NCI-H1436 treated with DMSO at 0.1 percent for 48 hours (cell line): ENCODE measurements around the gene TM9SF2.
A peak's percentile ranks its signal among the peaks of the same experiment; 100 is the strongest.

Source experiments
- DNase-seq: peaks from one replicate; lab custom pipeline; 2025; lab: John Stamatoyannopoulos, UW

The TM9SF2 gene

DNA sequence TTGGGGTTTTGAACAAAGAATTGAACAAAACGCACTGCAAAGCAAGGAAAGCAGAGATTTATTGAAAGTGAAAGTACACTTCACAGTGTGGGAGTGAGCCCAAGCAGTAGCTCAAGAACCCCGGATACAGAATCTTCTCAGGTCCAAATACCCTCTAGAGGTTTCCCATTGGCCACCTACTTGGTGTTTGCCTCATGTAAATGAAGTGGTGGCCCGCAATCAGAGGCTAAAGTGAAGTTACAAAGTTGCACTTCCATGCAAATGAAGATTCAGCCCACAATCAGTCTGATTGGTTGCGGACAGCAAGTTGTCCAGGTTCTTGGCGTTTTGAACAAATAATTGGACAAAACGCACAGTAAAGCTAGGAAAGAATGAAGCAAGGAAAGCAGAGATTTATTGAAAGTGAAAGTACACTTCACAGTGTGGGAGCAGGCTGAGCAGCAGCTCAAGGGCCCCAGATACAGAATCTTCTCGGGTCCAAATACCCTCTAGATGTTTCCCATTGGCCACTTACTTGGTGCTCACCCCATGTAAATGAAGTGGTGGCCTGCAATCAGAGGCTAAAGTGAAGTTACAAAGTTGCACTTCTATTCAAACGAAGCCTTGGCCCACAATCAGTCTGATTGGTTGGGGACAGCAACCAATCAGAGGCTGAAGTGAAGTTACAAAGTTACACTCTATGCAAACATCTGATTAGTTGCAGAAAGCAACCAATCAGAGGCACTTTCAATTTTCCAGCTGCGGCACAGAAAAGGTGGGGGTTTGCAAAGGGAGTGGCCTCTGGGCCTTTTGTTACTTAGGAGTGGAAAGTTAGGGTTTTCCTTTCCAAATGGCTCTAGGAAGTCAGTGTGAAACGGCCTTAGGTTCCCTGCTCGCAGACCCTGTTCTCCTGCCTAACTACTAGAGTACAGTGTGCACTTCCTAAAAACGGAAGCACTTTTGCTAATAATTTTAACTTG, 4.8 kb upstream of the TM9SF2 start:
- no peak for DNase-seq

DNA sequence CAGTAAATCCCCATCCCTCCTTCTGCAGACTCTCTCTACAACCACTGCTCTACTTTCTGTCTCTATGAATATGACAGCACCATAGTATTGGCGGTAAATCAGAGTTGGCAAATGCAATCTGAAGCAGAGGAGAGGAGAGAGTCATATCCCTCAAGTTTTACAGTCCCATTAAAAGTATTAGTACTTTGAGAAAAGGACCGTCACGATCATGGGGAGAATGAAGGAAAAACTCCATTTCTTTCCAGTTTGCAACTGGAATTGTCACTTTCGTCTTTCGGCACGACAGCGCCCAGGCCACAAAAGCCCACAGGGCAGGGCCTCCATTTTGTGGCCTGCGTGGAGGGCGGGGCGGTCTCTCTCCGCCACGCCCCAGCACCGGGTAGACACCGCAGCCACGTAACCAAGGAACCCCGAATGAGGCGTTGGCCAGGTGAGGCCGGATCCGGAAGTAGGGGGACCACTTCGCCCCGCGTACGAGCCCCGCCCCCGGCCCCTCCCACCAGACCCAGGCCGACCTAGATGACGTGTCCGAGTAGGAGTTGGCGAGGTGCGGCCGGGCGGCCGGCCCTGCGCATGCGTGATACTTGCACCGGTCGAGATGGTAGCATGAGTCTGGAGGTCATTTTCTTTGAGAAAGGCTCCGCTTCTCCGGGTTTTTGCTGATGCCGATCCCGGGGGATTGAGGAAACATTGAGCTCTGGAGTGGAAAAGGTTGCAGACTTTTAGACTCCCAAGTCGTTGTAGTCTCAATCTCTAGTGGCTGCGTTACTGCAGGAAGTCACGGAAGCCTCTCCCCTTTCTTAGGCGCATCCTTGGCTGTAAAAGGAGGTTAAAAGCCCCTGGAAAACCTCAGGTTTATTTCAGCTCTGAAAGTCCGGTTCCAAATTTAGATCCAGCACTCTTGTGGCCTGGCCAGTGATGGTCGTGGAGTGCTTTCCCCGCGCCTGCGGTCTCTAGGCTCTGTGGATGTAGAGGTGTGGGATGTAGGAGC, 2.8 kb upstream of the TM9SF2 start:
- DNase-seq = peak; percentile 93

DNA sequence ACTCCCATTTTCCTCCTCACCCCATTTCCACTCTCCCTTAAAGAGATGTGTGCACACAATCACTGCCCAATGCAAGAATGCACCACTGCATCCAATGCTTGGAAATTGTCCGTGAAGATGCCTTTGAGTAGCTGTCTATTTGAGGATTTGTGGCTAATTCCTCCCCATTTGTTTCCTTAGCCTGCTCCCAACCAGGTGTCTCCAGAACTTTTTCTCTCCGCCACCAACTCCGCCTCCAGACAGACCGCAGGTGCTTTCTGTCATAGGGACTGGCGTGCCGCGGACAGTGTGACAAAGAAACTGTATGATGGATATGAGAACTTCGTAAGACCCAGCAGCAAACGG, 461 bp upstream of the TM9SF2 start:
- no peak for DNase-seq

DNA sequence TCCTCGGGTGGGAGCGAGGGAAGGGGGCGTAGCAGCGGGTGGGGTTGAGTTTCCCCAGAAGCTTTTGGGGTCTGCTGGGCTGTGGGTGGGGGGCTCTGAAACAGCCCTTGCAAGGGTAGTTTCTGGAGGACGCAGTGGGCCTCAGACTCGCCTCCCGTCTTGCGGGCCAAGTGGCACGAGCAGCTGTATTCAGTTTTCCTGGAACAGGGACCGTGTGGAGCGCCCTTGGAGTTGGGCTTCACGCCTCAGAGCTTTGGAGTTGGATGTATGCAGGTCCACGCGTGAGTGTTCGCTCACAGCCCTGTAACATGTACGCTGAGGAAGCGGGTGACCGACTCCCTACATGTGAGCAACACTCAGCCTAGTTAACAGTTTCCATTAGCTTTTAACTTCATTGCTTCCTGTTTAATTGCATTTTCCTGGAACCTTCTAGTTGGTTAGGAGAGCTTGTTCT, 603 bp downstream of the TM9SF2 start:
- DNase-seq = no peak

DNA sequence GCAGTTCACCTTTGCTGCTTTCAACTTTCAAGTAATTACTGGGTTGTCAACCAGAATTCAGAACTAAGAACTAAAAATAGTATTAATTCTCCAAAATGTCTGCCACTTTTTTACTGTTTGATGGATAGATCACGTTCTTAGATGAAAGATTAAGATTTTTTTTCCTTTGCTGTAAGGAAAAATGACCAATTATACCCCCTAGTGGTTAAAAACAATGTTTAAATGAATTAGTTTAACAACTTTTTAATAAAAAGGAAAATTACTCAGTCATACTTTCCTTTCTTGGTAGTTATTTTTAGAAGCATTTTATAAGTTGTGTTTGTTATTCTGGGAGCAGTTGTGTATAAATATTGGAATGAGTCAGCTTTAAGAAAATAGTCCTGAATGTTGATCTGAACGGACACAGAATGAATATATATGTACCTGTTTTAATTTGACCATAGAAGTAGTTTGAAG, 4.6 kb downstream of the TM9SF2 start:
- no peak for DNase-seq

DNA sequence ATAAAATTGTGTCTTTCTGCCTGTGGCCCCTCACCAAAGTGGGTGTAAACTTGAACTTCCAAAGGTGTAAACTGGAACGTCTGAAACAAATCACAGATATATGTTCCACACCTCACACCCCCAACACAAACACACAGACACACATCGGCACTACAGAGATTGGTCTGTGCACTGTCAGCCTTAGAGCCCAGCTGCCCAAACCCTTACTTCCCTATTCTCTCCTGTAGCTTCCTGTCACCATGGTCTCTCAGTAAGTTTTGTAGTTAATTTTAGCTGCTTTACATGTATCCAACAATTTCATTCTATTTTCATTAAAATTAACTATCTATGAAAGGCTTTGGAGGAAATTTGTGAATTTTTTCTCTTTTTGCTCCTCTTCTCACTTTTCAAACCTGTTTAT, 5.4 kb downstream of the TM9SF2 start:
- no peak for DNase-seq

DNA sequence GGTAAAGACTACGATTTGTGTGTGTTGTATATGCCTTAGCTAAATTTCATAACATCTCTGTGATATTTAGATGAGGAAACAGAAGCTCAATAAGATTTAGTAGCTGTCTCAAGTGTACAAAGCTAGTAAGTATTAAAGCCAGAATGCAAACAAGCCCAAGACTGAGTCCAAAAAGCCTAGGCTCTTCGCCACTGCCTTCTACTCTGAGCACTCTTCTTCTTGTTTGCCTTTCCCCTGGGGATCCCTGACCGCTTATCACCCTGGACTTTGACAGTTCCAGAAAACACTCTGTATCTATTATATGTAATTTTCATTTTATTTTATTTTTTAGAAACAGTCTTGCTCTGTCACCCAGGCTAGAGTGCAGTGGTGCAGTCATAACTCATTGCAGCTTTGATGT, 5.8 kb downstream of the TM9SF2 start:
- DNase-seq = no peak

DNA sequence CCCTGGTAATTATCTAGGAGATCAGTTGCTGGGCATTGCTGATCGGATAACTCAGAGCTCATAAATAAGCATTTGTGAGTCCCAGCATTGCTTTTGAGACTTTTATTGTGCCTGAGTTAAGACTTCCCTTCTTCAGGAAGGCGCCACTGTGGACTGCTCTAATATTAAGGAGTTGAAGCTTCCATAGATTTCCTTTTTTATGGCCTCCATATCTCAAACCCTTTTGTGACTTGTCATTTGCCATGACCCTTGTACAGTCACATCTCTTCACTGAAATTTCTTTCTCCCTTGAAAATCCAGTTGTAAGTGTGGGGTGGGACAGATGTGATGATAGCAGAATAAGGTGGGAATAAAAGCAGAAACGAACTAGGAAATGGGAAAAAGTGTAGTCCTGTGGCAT, 6.3 kb downstream of the TM9SF2 start:
- no peak for DNase-seq

DNA sequence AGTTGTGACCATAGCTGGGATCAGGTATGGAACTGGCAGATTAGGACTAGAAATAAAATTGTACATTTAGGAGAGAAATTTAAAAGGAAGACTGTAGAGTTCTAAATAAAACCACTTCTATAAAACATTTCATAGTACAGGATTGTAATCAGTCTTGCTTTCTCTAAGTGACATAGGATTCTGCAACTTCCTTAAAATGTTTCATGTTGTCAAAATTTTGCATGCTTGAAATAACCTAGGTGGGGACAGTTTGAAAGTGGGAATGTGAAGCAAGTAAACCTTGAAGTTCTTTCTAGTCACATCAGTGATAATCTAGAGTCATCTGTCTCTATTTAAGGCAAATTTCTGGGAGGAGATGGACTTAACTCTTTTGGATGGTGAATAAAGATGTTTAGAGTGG, 6.7 kb downstream of the TM9SF2 start:
- no peak for DNase-seq

DNA sequence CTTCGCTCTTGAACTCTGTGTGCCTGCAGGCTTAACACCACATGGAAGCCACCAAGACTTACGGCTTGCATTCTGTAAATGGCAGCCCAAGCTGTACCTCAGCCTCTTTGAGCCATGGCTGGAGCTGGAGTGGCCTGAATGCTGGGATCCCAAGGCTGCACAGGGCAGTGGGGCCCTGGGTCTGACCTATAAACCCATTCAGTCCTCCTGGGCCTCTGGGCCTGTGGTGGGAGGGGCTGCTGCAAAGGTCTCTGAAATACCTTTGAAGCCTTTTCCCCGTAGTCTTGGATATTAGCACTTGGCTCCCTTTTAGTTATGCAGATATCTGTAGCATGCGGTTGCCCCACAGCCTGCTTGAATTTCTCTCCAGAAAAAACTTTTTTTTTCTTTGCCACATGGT, 8.2 kb downstream of the TM9SF2 start:
- DNase-seq = no peak

DNA sequence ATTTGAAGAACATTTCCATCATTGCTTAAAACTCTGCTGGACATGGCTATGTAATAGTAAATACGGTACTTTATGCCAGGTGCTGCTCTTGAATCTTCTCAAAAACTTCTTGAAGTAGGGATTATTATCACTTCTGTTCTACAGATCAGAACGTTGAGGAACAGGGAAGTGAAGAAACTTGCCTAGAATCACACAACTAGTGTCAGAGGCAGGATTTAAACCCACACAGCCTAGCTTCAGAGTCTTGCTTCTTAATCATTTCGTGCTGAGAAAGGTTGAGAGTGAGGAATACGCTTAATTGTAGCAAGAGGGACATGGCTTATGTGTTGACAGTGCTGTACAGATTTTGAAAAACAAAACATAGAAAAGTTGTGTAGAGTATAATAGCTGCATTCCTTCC, 13.5 kb downstream of the TM9SF2 start:
- no peak for DNase-seq

DNA sequence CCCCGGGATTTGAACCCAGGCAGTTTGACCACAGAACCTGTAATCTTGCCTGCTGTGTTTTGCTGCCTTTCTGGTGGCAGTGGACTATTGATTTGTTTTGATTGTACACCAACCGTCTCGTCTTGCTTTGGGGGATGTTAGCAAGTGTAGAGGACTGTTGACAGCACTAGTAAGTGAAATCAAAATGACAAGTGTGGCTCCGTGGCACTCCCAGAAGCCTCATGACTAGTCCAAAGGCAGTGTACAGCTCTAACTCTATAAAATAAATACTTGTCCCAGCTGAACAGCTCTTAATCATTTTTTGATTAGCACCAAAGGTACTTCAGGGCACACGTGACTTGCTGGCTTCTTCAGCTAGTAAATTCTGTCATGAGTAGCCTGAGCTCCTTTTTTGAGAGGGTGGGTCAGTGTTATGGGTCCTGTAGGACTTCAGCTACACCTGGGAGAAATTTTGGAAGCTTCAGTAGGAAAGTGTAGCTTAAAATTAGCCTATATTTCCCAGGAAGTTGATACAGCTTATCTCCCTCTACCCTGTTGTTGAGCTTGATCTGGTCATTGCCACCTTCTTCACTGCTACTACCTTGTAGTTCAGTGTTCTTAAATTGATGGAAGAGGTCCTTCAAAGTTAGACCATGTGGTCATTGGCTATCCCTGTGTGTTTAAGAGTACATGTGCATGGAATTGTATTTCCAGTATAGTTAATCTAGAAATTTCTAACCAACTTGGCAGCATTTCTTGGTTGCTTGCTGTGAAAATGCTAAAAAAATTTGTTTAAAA, 15.1 kb downstream of the TM9SF2 start:
- DNase-seq = no peak

DNA sequence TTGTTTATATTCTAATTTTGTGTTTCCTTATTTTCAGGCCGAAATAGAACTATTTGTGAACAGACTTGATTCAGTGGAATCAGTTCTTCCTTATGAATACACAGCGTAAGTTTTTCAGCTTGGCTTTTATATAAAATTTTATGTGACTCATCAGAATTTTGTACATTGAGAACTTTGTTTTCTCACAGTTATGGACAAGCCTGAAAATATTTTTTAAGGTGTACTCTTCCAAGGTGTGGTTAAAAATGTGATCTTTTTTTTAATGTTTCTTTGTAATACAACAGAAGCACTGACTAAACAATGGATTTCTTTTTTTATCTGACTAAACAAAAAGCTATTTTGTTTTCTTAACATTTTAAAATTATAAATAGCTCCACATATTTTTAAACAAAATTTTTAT, 16.3 kb downstream of the TM9SF2 start:
- no peak for DNase-seq

DNA sequence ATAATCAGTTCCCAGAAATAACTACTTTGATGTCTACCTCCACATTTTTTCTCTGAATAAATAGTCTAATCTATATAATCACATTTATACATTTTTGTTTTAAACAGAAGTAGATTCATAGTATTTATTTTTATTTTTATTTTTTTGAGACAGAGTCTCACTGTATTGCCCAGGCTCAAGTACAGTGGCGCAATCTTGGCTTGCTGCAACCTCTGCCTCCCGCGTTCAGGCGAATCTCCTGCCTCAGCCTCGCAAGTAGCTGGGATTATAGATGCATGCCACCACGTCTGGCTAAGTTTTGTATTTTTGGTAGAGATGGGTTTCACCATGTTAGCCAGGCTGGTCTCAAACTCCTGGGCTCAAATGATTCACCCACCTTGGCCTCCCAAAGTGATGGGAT, 16.7 kb downstream of the TM9SF2 start:
- DNase-seq = no peak

DNA sequence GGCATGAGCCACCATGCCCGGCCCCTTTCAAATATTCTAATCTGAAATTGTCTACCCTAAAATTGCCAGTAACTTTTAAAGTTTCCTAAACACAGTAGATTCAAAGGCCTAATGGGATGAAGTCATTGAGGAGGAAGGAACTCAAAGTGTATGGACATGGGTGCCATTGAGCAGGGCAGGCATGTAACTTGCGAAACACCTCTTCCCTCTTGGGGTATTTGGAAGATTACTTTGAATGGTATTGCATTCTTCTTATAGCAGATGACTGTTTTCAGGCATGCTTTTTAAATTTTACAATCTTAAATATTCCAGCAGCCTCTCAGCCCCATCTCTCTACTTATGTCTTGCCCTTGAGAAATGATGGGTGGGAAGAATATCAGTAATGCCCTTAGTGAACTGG, 21.0 kb downstream of the TM9SF2 start:
- DNase-seq = no peak

DNA sequence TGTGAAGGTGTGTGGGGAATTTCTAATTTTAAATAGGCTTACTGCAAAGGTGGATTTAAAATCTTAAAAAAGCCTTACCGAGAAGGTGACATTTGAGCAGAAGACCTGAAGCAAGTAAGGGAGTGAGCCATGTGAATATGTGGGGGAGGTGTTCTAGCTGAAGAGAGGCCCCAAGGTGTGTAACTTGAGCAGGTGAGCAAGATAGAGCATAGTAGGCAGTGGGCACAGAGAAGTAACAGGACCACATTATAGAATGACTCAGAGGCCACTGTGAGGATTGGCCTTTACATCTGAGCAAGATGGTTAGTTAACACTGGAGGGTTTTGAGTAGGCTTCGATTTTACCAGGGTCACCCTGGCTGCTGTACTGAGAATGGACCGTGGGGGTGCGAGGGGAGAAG, 22.6 kb downstream of the TM9SF2 start:
- no peak for DNase-seq

DNA sequence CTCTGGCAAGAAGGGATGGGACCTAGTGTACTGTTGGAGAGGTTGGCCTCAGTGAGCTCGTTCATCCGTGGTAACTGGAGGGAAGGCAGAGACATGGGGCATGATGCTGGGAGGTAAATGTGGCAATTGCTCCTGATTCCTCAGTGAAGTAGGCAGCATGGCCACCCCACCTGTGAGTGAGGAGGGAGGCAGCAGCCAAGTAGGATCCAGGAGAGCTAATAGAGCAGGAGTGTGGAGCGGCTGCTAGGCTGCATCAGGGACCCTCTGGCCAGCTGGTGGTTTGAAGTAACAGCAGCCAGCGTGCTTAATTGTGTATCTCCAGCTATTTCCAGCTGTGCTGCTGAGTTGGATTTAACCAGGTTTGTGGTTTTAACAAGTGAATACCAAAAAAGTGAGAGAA, 24.7 kb downstream of the TM9SF2 start:
- DNase-seq = no peak

DNA sequence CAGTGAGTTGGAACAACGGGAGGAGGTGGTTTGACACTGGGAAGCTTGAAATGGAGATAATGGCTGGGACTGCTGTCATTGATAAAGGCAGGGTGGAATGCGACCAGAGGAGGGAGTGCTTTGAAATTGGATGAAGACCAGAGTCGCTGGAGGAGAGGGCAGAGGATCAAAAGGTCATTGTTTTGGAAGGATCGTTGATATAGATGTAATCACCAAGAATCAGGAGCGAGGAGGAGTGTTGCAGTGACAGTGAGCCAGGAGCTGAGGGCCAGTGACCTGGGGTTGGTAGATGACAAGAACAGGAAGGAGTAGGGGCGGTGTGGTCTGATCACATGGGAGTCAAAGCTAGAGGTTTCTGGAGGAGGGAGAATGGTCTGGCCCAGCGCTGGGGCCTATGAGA, 25.3 kb downstream of the TM9SF2 start:
- no peak for DNase-seq

DNA sequence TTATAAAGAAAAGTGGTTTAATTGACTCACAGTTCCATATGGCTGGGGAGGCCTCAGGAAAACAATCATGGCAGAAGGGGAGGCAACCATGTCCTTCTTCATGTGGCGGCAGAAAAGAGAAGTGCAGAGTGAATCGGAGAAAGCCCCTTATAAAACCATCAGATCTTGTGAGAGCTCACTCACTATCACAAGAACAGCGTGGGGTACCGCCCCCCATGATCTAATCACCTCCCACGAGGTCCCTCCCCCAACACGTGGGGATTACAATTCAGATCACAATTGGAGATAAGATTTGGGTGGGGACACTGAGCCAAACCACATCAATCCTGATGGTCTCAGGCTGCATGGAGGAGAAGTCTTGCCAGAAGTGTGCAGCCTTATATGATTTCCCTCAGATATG, 26.0 kb downstream of the TM9SF2 start:
- no peak for DNase-seq

DNA sequence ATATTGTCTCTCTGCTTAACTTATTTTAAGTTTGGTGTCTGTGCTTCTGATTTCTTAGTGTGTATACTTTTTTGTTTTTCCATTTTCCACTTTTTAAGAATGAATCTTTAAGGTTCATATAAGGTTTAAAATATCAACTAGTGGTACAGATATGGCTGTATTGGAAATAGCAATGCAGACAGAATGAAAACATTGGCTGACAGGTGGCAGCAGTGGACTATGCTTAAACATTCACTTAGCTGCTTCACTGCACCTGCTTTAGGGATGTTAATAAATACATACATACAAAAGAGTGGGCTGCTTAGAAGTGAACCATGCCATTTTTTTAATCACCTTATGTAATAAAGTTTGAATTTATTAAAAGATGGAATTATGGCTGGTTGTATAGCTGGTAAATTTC, 27.3 kb downstream of the TM9SF2 start:
- DNase-seq = no peak

DNA sequence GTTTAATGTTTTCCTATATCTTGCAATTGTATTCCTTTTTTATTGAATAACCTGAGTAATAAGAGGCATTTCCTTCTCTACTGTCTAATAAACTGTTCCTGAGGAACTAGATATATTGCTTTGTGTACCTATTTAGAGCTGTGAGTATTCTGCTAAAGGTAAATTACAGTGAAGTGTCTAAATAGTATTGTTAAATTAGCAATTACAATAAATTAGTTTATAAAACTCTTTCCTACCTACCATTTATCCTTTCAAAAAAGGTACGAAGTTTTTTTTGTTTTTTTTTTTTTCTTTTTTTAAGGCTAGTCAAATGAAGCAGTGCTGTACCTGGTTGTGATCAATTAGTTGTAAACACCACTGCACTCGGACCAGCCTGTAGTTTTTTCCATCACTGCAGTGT, 34.8 kb downstream of the TM9SF2 start:
- DNase-seq = no peak

DNA sequence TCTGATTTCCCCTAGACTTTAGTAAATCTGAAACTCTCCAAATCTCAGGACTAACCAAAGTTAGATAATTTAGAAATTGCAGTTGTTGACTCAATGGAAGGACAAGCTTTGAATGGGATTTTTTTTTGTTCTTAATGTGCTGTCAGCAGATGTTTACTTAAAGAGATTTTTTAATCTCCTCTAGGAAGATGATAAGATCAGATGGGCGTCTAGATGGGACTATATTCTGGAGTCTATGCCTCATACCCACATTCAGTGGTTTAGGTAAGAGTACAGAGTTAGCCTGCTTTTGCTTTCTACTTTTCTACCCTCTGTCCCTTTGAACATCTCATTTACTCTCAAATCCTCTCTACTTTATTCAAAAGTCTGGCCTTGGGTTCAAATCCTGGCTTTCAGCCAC, 39.3 kb downstream of the TM9SF2 start:
- no peak for DNase-seq
